Measurements from ENCODE around the gene RPL10.

DNA sequence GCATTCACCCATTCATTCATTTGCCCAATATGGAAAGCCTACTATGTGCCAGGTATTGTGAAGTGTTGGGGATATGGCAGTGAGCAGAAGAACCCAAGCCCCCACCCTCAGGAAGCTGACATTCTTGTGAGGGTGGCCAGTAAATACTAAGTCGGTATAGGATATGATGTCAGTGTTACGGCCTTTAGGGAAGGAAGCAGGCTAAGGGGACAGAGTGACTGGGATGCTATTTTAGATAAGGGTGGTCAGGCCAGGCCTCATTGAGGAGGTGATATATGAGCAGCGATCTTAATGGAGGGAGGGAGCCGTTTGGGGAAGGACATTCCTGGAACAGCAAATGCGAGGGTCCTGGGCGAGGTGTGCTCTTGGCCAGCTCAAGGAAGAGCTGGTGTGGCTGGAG, 32.3 kb downstream of the RPL10 start:
- no peak for TF ChIP-seq CTCF (IDR thresholded peaks at IDR 0.05)
- no peak for TF ChIP-seq EP300 (IDR thresholded peaks at IDR 0.05)
- TF ChIP-seq POLR2A (IDR thresholded peaks at IDR 0.05; ENCODE audit: low read depth) = no peak
- no peak for TF ChIP-seq POLR2AphosphoS5 (IDR thresholded peaks at IDR 0.05)
